Upper lobe of left lung (tissue), 4 donors: ENCODE measurements around the gene EIF5AL1.

ENCODE experiments used
- EP300 ChIP-seq, 4 donors: sonication (generic); formaldehyde crosslinking; IDR thresholded peaks; one replicate each; pipeline ENCODE4 v1.5.1; 2017; ENCODE audit warnings: antibody characterized with exemption in 4 of 4, control low read depth in 2 of 4
- POLR2A ChIP-seq, 4 donors: fragments of 450-650 bp; IDR thresholded peaks; one replicate each; pipeline ENCODE4 v1.5.1; 2016 to 2017; ENCODE audit warnings: antibody characterized with exemption in 4 of 4, mild to moderate bottlenecking in 2 of 4
- POLR2AphosphoS5 ChIP-seq, 2 donors: sonication (generic); formaldehyde crosslinking; IDR thresholded peaks; one replicate each; pipeline ENCODE4 v1.5.1; 2017; ENCODE audit warnings: antibody characterized with exemption in 2 of 2
- TF ChIP-seq, protein P1 (sequence below), 6 experiments: fragments of 450-650 bp in 4 of 6; fragments of 200-600 bp in 2 of 6; sonication (generic) in 2 of 6; IDR thresholded peaks; one replicate each; pipeline ENCODE4 v1.5.1; 2016 to 2019; ENCODE audit warnings: antibody characterized with exemption in 6 of 6

DNA sequence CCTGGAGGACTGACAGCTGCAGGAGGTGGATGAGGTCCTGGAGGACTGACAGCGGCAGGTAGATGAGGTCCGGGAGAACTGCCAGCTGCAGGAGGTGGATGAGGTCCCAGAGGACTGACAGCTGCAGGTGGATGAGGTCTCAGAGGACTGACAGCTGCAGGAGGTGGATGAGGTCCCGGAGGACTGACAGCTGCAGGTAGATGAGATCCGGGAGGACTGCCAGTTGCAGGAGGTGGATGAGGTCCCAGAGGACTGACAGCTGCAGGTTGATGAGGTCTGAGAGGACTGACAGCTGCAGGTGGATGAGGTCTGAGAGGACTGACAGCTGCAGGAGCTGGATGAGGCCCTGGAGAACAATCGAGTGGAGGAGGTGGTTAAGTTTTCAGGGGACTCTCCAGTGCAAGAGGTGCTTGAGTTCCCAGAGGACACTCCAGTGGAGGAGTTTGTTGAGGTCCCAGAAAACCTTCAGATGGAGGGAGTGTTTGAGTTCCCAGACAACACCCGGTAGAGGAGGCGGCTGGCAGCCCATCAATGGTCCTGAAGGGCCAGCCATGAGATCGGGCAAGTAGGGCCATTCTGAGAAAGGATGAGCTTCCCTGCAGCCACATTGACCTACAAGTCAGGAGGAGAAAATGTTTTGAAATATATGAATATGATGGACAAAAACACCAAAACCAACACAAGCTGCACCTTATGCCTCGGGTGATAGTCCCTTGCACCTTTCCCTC lies 4.7 kb upstream of the EIF5AL1 start:
- TF ChIP-seq, protein P1, sequence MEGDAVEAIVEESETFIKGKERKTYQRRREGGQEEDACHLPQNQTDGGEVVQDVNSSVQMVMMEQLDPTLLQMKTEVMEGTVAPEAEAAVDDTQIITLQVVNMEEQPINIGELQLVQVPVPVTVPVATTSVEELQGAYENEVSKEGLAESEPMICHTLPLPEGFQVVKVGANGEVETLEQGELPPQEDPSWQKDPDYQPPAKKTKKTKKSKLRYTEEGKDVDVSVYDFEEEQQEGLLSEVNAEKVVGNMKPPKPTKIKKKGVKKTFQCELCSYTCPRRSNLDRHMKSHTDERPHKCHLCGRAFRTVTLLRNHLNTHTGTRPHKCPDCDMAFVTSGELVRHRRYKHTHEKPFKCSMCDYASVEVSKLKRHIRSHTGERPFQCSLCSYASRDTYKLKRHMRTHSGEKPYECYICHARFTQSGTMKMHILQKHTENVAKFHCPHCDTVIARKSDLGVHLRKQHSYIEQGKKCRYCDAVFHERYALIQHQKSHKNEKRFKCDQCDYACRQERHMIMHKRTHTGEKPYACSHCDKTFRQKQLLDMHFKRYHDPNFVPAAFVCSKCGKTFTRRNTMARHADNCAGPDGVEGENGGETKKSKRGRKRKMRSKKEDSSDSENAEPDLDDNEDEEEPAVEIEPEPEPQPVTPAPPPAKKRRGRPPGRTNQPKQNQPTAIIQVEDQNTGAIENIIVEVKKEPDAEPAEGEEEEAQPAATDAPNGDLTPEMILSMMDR (IDR thresholded peaks at IDR 0.05), result no peak
- no peak for TF ChIP-seq POLR2AphosphoS5 (IDR thresholded peaks at IDR 0.05)
- no peak for TF ChIP-seq POLR2A (IDR thresholded peaks at IDR 0.05)
- no peak for TF ChIP-seq EP300 (IDR thresholded peaks at IDR 0.05)
